ENCODE measurements around the gene FIGN. TPM values are rescaled to one million over a fixed set of nuclear protein-coding genes. Genes with fewer than 3 reads are reported as not detected.

FIGN gene
- total and polyA plus RNA-seq, 8 donors: 1.5 to 8.5 (median 4.6) TPM

- H3K4me3 ChIP-seq: no peak overlapping the region
- peaks cover 0 to 3% (median 0%) of the 10 kb centered on the region in 3 donors for H3K4me1 ChIP-seq
- no peak for TF ChIP-seq CTCF (IDR thresholded peaks at IDR 0.05)
- intact Hi-C loops (cut with DNase I): no loop called here
- no peaks in the 10 kb centered on the region for H3K27me3 ChIP-seq
- FAIRE-seq (no peak), DNase-seq (no peak), ATAC-seq (no peak)
- no peaks in the 10 kb centered on the region for H3K9me3 ChIP-seq
- 91 to 97% methylated on average over 2 of the region's 2 CpGs for WGBS, 2 donors
- no peak overlapping the region for H3K27ac ChIP-seq
- no peaks in the 10 kb centered on the region for H3K36me3 ChIP-seq
These were observed 26.5 kb downstream of the FIGN start for GRCh38 chr2:163709270-163709669.

- no peak overlapping the region for H3K4me3 ChIP-seq
- no peaks in the 10 kb centered on the region for H3K27me3 ChIP-seq
- H3K27ac ChIP-seq: no peak overlapping the region
- no peak for FAIRE-seq
- H3K36me3 ChIP-seq: no peaks in the 10 kb centered on the region
- 97 to 98% methylated on average over 4 of the region's 4 CpGs for WGBS, 2 donors
- peaks cover 0 to 1% (median 0%) of the 10 kb centered on the region in 3 donors for H3K4me1 ChIP-seq
- DNase-seq: no peak
- intact Hi-C loops (cut with DNase I): no loop called here
- no peak for TF ChIP-seq CTCF (IDR thresholded peaks at IDR 0.05)
- ATAC-seq: no peak
- H3K9me3 ChIP-seq: no peaks in the 10 kb centered on the region
These were observed 27.5 kb downstream of the FIGN start for GRCh38 chr2:163708265-163708664.

- Histone ChIP-seq H3K9me3 (no peaks in the 10 kb centered on the region), H3K36me3 (no peaks in the 10 kb centered on the region), H3K27ac (no peak overlapping the region), H3K27me3 (no peaks in the 10 kb centered on the region), H3K4me1 (peaks cover 0 to 8% (median 6%) of the 10 kb centered on the region in 3 donors), H3K4me3 (no peak overlapping the region)
- intact Hi-C loops (cut with DNase I): no loop called here
- DNase-seq (no peak), ATAC-seq (no peak), FAIRE-seq (no peak)
- WGBS, 2 donors: 68 to 84% methylated on average over 1 of the region's 1 CpG
- no peak for TF ChIP-seq CTCF (IDR thresholded peaks at IDR 0.05)
These were observed 32.4 kb downstream of the FIGN start for GRCh38 chr2:163703386-163703785.

- peaks cover 0 to 8% (median 6%) of the 10 kb centered on the region in 3 donors for H3K4me1 ChIP-seq
- 74 to 83% methylated on average over 7 of the region's 7 CpGs for WGBS, 2 donors
- ATAC-seq (peak in 1 of 4 donors; percentile 41), FAIRE-seq (no peak), DNase-seq (no peak)
- no peak overlapping the region for H3K27ac ChIP-seq
- intact Hi-C loops (cut with DNase I): no loop called here
- H3K4me3 ChIP-seq: no peak overlapping the region
- no peak for TF ChIP-seq CTCF (IDR thresholded peaks at IDR 0.05)
- no peaks in the 10 kb centered on the region for H3K9me3 ChIP-seq
- no peaks in the 10 kb centered on the region for H3K36me3 ChIP-seq
- no peaks in the 10 kb centered on the region for H3K27me3 ChIP-seq
These were observed 34.2 kb downstream of the FIGN start for GRCh38 chr2:163701399-163702195.

GRCh38 chr2:163698857-163699256, 37.0 kb downstream of the FIGN start:
- 8 to 20% methylated on average over 1 of the region's 1 CpG for WGBS, 2 donors
- Histone ChIP-seq H3K36me3 (no peaks in the 10 kb centered on the region), H3K9me3 (no peaks in the 10 kb centered on the region), H3K4me1 (peaks cover 0 to 8% (median 6%) of the 10 kb centered on the region in 3 donors), H3K4me3 (no peak overlapping the region), H3K27me3 (no peaks in the 10 kb centered on the region), H3K27ac (no peak overlapping the region)
- FAIRE-seq (no peak), DNase-seq (no peak), ATAC-seq (peak in 1 of 4 donors; percentile 22)
- intact Hi-C loops (cut with DNase I): no loop called here
- TF ChIP-seq CTCF (IDR thresholded peaks at IDR 0.05): no peak

All from pancreas (tissue), 10 donors.